Measurements from ENCODE around the gene LZIC. TPM values are rescaled to one million over a fixed set of nuclear protein-coding genes. Genes with fewer than 3 reads are reported as not detected.

LZIC gene
- total and polyA plus RNA-seq, 2 of the 13 experiments (the other 11 are each of a cell fraction or from before 2014, with no cell fraction given) = 25.2 to 71.8 TPM

DNA sequence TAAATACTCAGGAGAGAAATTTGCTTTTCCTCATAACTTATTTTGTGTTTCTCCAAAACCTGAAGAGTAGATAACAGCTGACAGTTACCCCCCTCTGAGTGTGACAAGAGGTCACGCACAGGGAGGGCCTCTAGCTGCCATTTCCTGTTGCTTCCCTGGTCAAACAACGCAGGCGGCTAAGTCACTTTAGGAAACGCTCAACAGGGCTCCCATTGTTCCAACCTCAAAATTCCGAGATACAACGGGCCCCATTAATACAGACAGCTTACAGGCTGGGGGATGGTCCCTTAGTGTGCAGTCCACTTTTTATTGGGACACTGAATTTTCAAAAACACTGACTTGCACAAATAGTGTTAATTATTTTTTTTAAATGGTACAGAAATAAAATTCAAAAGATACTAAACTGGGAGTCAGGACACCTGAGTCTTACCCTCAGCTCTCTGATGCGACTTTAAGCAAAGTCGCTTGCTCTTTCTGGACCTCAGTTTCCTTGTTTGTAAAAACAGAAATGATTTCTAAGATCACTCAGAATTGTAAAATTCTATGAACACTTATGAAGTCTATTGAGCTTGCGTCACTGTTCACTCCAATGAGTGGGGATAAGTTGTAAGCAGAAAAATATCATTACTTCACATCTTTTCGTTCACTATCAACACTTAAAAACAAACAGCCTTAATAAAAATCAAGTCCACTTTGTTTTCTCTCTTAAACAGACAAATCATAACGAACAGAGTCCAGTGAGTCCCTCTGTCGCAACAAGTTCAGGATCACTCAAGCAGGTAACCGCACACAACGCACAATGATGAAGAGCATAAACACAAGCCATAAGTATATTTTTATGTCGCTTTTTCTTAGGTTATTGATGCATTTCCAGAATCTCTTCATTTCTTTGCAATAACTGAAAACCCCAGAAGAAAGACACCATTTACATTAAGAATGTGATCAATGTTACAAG is 13.5 kb downstream of the LZIC start (continued):
- TF ChIP-seq, protein P1, sequence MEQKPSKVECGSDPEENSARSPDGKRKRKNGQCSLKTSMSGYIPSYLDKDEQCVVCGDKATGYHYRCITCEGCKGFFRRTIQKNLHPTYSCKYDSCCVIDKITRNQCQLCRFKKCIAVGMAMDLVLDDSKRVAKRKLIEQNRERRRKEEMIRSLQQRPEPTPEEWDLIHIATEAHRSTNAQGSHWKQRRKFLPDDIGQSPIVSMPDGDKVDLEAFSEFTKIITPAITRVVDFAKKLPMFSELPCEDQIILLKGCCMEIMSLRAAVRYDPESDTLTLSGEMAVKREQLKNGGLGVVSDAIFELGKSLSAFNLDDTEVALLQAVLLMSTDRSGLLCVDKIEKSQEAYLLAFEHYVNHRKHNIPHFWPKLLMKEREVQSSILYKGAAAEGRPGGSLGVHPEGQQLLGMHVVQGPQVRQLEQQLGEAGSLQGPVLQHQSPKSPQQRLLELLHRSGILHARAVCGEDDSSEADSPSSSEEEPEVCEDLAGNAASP (CRISPR knock-in tag; IDR thresholded peaks at IDR 0.05; ENCODE audit: borderline replicate concordance) = peak; percentile 94; the same call in 1 of the 2 replicates
- TF ChIP-seq IKZF1 (IDR thresholded peaks at IDR 0.05) (no peak), ZNF33B (CRISPR knock-in tag; IDR thresholded peaks at IDR 0.05) (no peak), ZFP36 (IDR thresholded peaks at IDR 0.05; ENCODE audit: borderline replicate concordance, low read depth, low read length, partially characterized antibody) (no peak), TCF12 (IDR thresholded peaks at IDR 0.05) (no peak), TCF12 (CRISPR knock-in tag; IDR thresholded peaks at IDR 0.05) (peak; percentile 67; the same call in 1 of the 2 replicates), ZNF713 (CRISPR knock-in tag; IDR thresholded peaks at IDR 0.05) (no peak), ZFX (CRISPR knock-in tag; IDR thresholded peaks at IDR 0.05; ENCODE audit: low read depth) (peak; percentile 51; the same call in 1 of the 2 replicates), HIVEP1 (CRISPR knock-in tag; IDR thresholded peaks at IDR 0.05) (no peak), ZNF614 (CRISPR knock-in tag; IDR thresholded peaks at IDR 0.05; ENCODE audit: borderline replicate concordance) (peak; percentile 86; the same call in 1 of the 2 replicates), ZNF589 (CRISPR knock-in tag; conservative IDR thresholded peaks at IDR 0.05) (no peak), ZNF180 (CRISPR knock-in tag; IDR thresholded peaks at IDR 0.05; ENCODE audit: borderline replicate concordance, low read depth) (no peak), RARA (CRISPR knock-in tag; IDR thresholded peaks at IDR 0.05) (peak; percentile 96), TEAD3 (CRISPR knock-in tag; optimal IDR thresholded peaks at IDR 0.05; ENCODE audit: borderline replicate concordance) (peak; percentile 87), AGO2 (optimal IDR thresholded peaks at IDR 0.05; ENCODE audit: low read depth, low read length) (no peak), GATAD1 (CRISPR knock-in tag; IDR thresholded peaks at IDR 0.05) (0 out of 2 replicates have a peak, but pooled peaks have one; percentile 52), SAP130 (CRISPR knock-in tag; IDR thresholded peaks at IDR 0.05; ENCODE audit: low read depth) (peak; percentile 88), NFIC (IDR thresholded peaks at IDR 0.05; ENCODE audit: low read length) (peak; percentile 80), GABPB1 (CRISPR knock-in tag; IDR thresholded peaks at IDR 0.05) (peak; percentile 69), GATAD2A (CRISPR knock-in tag; IDR thresholded peaks at IDR 0.05) (peak; percentile 76; the same call in 1 of the 2 replicates), SETDB1 (CRISPR knock-in tag; IDR thresholded peaks at IDR 0.05; ENCODE audit: borderline replicate concordance) (no peak), THYN1 (CRISPR knock-in tag; IDR thresholded peaks at IDR 0.05; ENCODE audit: borderline replicate concordance, low read depth) (0 out of 2 replicates have a peak, but pooled peaks have one; percentile 16), ZNF562 (CRISPR knock-in tag; IDR thresholded peaks at IDR 0.05; ENCODE audit: borderline replicate concordance) (no peak), SP4 (CRISPR knock-in tag; IDR thresholded peaks at IDR 0.05) (peak; percentile 51; the same call in 1 of the 2 replicates), ZNF331 (CRISPR knock-in tag; IDR thresholded peaks at IDR 0.05) (peak; percentile 80), PCBP1 (IDR thresholded peaks at IDR 0.05; ENCODE audit: borderline replicate concordance, low read depth, low read length) (no peak), MAZ (IDR thresholded peaks at IDR 0.05; ENCODE audit: borderline replicate concordance, low read depth, low read length) (no peak), MAZ (CRISPR knock-in tag; IDR thresholded peaks at IDR 0.05; ENCODE audit: low read depth) (no peak)
- TF ChIP-seq, protein P2, sequence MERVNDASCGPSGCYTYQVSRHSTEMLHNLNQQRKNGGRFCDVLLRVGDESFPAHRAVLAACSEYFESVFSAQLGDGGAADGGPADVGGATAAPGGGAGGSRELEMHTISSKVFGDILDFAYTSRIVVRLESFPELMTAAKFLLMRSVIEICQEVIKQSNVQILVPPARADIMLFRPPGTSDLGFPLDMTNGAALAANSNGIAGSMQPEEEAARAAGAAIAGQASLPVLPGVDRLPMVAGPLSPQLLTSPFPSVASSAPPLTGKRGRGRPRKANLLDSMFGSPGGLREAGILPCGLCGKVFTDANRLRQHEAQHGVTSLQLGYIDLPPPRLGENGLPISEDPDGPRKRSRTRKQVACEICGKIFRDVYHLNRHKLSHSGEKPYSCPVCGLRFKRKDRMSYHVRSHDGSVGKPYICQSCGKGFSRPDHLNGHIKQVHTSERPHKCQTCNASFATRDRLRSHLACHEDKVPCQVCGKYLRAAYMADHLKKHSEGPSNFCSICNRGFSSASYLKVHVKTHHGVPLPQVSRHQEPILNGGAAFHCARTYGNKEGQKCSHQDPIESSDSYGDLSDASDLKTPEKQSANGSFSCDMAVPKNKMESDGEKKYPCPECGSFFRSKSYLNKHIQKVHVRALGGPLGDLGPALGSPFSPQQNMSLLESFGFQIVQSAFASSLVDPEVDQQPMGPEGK (CRISPR knock-in tag; IDR thresholded peaks at IDR 0.05) = peak; percentile 89
